Left forelimb (tissue), 1 donor: ENCODE results near the gene PTPN20.
A peak's percentile ranks its signal among the peaks of the same experiment; 100 is the strongest.
"Not testable (repeated sequence)": the region's sequence is repeated elsewhere in the genome, so short reads cannot be mapped to it uniquely, and the experiment has no call there.

ENCODE experiments used
- DNase-seq: peaks from one replicate; pipeline ENCODE4 v3.0.0-alpha.2; 2018; ENCODE audit warnings: low spot score

The PTPN20 gene, protein sequence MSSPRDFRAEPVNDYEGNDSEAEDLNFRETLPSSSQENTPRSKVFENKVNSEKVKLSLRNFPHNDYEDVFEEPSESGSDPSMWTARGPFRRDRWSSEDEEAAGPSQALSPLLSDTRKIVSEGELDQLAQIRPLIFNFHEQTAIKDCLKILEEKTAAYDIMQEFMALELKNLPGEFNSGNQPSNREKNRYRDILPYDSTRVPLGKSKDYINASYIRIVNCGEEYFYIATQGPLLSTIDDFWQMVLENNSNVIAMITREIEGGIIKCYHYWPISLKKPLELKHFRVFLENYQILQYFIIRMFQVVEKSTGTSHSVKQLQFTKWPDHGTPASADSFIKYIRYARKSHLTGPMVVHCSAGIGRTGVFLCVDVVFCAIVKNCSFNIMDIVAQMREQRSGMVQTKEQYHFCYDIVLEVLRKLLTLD

GRCh38 chr10:46911144-46911876, at the start of gene PTPN20:
Gene PTPN20, plus strand, starts transcription at chr10:46911428. Its CDS starts 21,072 bp downstream, at chr10:46932500.
- DNase-seq: peak; percentile 56

- not testable (repeated sequence) for DNase-seq
These were observed 41.5 kb upstream of the PTPN20 start for GRCh38 chr10:46869716-46870115.

GRCh38 chr10:46871583-46871982, 39.6 kb upstream of the PTPN20 start:
- not testable (repeated sequence) for DNase-seq

DNA sequence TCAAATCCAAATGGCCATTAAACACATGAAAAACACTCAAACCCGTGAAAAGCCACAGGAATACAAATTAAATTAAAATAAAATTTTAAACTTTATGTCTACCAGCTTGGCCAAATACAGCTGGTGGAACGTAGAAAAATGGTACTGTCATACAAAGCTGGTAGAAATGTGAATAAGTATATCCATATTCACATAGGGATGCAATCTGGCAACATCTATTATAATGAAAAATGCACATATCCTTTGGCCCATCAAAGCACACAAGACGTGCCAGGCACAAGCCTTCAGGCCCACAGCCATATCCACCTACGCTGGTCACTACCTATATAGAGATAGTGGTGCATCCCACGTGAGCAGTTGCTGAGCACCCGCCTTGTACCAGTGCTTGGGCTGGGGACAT, 35.9 kb upstream of the PTPN20 start:
- not testable (repeated sequence) for DNase-seq

DNA sequence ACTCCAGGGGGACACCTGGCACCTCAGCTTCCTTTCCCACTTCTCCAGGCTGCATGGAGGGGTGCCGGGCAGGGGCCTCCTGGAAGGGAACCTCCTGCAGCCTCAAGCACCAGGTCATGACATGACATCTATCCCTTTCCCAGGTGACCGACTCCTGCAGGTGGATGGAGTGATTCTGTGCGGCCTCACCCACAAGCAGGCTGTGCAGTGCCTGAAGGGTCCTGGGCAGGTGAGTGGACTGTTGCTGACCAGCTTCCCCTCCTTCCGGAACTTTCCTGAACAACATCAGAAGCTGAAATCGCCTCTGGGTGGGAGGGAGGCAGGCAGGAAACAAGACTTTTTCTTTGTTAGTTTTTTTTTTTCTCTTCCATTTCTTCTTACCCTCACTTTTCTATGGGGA, 34.5 kb upstream of the PTPN20 start:
- peak; percentile 12 for DNase-seq

DNA sequence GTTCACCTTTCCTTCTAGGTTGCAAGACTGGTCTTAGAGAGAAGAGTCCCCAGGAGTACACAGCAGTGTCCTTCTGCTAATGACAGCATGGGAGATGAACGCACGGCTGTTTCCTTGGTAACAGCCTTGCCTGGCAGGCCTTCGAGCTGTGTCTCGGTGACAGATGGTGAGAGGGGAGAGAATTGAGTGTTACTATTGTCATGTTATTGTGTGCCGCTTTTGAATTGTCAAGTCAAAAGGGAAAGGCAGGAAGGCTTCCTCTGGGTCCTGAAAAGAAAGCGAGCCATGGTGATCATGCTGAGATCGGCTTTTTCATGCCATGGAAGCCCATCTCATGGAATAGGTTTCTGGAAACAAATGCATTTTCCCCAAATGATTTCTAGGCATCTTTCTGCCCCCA, 32.5 kb upstream of the PTPN20 start:
- DNase-seq: not testable (repeated sequence)

GRCh38 chr10:46890813-46891611, 20.2 kb upstream of the PTPN20 start:
- not testable (repeated sequence) for DNase-seq

DNA sequence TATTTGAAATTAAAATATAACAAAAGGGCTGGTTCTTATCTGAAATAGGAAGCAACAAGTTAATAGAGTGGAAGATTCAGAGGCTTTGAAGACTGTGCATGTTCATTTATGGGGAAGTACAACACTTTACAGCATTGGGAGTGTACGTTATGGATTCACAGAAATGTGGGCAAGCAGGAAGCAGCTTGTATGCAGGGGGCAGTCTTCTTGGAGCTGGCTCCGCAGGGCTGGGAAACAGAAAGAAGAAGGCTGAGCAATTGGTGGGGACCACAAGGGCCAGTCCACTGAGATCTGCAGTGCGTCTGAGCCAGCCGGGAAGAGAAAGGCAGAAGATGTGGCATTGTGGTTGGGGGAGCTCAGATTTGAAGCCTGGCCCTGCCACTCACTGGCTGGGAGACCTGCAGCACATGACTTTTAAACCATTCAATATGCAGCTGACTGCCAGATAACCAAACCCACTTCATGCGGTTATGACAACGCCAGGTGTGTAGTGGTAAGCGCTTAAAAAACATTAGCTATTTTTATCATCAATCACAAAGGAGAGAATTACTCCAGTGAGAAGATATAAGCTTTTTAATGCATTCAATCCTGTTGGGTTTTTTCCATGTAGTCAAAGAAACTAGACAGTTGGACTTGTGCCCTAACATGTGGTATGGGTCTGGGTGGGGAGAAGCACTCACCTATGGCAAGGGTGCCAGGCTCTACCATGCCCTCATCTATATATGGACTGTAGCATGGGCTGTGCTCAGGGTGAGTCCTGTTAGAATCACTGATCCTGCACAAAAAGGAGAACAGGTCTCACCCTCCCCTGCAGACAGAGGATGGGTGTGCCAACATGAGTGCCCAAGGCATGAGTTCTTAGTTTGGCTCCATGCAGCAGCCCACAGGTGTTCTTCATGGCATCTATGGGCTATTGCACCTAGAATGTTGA, 14.2 kb upstream of the PTPN20 start:
- peak; percentile 12 for DNase-seq

GRCh38 chr10:46901247-46901646, 10.0 kb upstream of the PTPN20 start:
- not testable (repeated sequence) for DNase-seq

DNA sequence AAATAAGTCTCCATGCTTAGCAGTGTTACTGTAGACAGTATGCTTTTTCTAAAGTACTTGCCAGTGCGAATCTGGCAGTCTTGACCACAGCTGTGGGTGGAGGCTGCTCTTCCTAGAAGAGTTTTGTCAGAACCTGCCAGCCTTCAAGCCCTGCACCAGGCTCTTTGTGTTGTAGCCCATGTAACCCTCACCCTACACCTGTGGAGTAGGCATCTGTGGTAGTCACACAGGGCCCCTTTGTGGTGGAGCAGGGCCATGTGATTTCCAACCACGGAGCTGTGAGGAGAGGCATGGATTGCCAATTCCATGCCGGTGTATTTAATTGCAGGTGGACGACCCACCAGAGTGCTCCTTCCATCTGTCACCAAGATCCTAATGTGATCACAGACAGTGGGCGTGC, 7.4 kb upstream of the PTPN20 start:
- DNase-seq: not testable (repeated sequence)

- not testable (repeated sequence) for DNase-seq
These were observed 4.9 kb upstream of the PTPN20 start for GRCh38 chr10:46906359-46906758.

DNA sequence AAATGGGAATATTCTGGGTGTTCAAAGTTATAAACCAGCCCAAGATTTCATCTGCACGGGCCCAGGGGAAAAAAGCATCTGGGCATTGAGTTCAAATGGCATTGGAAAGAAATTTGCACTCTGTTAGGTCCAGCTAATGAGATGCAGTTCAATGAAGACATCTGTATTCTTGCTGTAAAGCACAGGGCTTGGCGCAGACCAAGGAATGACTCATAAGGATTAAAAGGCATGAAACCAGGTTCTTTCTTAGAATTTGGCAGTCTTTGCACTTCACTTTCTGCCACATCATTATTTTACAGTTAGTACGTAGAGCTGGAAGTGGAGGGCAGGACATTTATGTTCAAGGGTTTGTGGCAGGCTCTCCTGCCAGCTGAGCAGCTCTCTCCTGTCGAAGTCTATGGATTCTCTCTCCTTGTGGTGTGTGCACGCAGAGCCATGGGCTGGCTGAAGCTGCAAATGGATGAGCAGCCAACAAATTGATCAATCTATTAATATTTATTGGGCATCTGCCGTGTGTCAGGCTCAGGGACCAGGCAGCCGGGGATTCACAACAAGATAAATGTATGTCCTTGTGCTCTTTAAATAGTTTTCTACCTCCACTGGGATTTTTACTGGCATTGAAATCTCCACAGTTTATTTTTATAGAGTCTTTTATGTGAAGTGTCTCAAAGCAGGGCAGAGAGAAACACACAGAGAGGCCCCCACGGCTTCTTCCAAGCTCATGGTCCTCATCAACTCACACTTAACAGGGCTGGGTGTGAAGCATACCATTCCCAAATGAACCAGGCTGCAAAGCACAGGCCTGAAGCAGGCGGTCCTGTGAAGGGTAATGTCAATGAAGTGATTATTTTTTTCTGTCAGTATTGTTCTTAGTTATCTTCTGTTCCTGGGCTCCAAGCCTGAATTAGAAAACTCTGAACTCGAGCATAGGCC, 3.8 kb upstream of the PTPN20 start:
- not testable (repeated sequence) for DNase-seq

- not testable (repeated sequence) for DNase-seq
These were observed 11.3 kb downstream of the PTPN20 start for GRCh38 chr10:46922498-46922897.

DNA sequence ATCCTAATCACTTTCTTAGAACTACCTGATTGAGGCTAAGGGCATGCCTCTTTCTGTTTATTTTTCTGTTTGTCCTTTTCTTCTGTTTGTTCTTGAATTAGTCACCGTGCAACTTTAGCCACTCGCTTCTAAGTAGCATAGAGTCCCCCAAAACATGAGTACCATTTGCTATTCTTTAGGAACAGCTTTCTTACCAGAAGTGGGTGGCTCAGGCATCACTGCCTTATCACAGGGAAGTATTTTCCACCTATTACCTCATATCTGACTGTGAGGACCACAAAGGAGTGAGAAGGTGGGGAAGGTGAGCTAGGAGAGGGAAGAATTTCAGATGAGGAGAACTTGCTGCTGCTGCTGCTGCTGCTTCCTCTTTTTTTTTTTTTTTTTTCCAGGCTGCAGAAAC, 13.9 kb downstream of the PTPN20 start:
- DNase-seq: not testable (repeated sequence)

GRCh38 chr10:46925853-46926252, 14.6 kb downstream of the PTPN20 start:
- not testable (repeated sequence) for DNase-seq

- DNase-seq: not testable (repeated sequence)
These were observed 17.6 kb downstream of the PTPN20 start for GRCh38 chr10:46928810-46929209.

DNA sequence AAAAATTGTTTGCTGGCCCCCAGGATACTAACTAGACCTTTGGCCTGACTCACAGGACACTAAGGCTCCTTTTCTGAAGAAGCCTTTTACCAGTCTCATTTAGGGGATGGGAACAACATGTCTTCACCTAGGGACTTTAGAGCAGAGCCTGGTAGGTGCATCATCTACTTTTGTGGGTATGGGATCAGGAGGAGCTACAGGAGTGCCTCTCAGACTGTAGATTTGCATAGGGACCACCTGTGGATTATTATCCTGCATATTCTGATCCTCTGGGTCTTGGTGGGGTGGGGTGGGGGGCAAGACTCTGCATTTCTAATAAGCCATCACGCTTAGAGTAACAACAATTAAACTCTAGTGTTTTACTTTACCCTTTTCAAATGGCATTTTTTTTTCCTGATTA, 21.2 kb downstream of the PTPN20 start:
- not testable (repeated sequence) for DNase-seq

GRCh38 chr10:46941091-46941490, 29.9 kb downstream of the PTPN20 start:
- DNase-seq: not testable (repeated sequence)

DNA sequence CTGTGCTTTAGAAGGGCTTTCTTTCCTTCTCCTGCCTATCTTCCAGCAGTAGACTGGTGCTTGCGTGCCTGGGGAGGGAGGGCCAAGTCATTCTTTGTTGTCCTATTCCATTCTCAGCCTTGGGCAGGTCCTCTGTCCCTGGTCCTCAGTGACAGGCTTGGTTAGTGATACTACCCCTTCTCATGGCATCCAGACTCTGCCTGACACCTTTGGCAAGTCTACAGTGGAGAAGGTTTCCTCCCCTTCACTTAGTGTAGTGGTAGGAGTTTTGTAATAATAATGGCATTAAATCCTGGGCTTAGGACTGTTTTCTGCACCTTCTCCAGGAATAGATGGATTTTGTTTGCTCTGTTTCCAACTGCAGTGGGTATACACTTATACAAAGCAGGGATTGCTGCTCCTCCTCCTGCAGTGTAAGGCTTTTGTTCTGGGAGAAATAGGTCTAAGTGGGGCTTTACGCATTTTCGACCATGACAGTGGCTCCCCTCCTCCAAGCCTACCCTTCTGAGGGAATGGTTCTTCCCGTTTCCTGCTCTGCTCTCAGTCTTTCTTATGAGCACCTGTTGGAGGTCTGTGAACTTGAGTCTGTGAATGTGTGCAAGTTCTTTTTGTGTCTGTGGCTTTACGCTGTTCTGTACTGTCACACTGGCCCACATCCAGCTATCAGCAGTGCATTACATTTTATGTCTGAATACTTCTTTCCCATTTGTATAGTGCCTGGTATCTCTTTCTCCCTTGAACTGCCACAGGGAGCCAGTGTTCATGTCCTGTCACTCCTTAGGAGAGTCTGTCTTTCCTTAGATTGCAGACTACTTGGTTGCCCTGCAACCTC, 37.7 kb downstream of the PTPN20 start:
- peak; percentile 9 for DNase-seq
